Measurements from ENCODE around the gene DKKL1.
"Not testable (repeated sequence)": the region's sequence is repeated elsewhere in the genome, so short reads cannot be mapped to it uniquely, and the experiment has no call there.

DKKL1 gene

GRCh38 chr19:49326165-49326704, 37.4 kb upstream of the DKKL1 start:
- peaks cover 54% of the 10 kb centered on the region for H3K36me3 Mint-ChIP-seq (ENCODE audit: low read depth)
- H3K4me3 Mint-ChIP-seq = no peak overlapping the region

GRCh38 chr19:49327878-49328544, 35.7 kb upstream of the DKKL1 start:
- no peak overlapping the region for H3K27ac Mint-ChIP-seq
- H3K9me3 Mint-ChIP-seq = peaks cover 5% of the 10 kb centered on the region
- H3K4me1 Mint-ChIP-seq = no peaks in the 10 kb centered on the region
- H3K36me3 Mint-ChIP-seq (ENCODE audit: low read depth) = peaks cover 42% of the 10 kb centered on the region
- TF ChIP-seq CTCF (IDR thresholded peaks at IDR 0.05; ENCODE audit: unreplicated experiment in 3 of 3) = peak; percentile 18 to 45 (median 22)
- no peak overlapping the region for H3K4me3 Mint-ChIP-seq
- H3K27me3 Mint-ChIP-seq (ENCODE audit: low read depth) = no peaks in the 10 kb centered on the region

More at GRCh38 chr19:49326165-49326704, 37.4 kb upstream of the DKKL1 start:
- Mint-ChIP-seq H3K27ac (no peak overlapping the region), H3K27me3 (ENCODE audit: low read depth) (no peaks in the 10 kb centered on the region), H3K4me1 (no peaks in the 10 kb centered on the region), H3K9me3 (peaks cover 12% of the 10 kb centered on the region)
- TF ChIP-seq CTCF (IDR thresholded peaks at IDR 0.05; ENCODE audit: unreplicated experiment in 3 of 3) = no peak

GRCh38 chr19:49328741-49329140, 34.9 kb upstream of the DKKL1 start:
- no peaks in the 10 kb centered on the region for H3K27me3 Mint-ChIP-seq (ENCODE audit: low read depth)
- H3K4me1 Mint-ChIP-seq = no peaks in the 10 kb centered on the region
- TF ChIP-seq CTCF (IDR thresholded peaks at IDR 0.05; ENCODE audit: unreplicated experiment in 3 of 3) = no peak
- no peaks in the 10 kb centered on the region for H3K9me3 Mint-ChIP-seq
- H3K27ac Mint-ChIP-seq = no peak overlapping the region
- H3K36me3 Mint-ChIP-seq (ENCODE audit: low read depth) = peaks cover 35% of the 10 kb centered on the region
- no peak overlapping the region for H3K4me3 Mint-ChIP-seq

GRCh38 chr19:49331187-49331586, 32.5 kb upstream of the DKKL1 start:
- H3K27me3 Mint-ChIP-seq (ENCODE audit: low read depth); H3K4me1 Mint-ChIP-seq; H3K4me3 Mint-ChIP-seq; H3K9me3 Mint-ChIP-seq: not testable (repeated sequence)
- Mint-ChIP-seq H3K27ac (peak overlapping the region in 2 of 3 experiments; percentile 62 to 69), H3K36me3 (ENCODE audit: low read depth) (peaks cover 28% of the 10 kb centered on the region)

- no peak for TF ChIP-seq CTCF (IDR thresholded peaks at IDR 0.05; ENCODE audit: unreplicated experiment in 3 of 3)
- H3K4me1 Mint-ChIP-seq = no peaks in the 10 kb centered on the region
- H3K27me3 Mint-ChIP-seq (ENCODE audit: low read depth) = peaks cover 3% of the 10 kb centered on the region
- no peaks in the 10 kb centered on the region for H3K9me3 Mint-ChIP-seq
- peak overlapping the region in 2 of 3 experiments; percentile 62 to 69 for H3K27ac Mint-ChIP-seq
- H3K4me3 Mint-ChIP-seq = no peak overlapping the region
- H3K36me3 Mint-ChIP-seq (ENCODE audit: low read depth) = peaks cover 26% of the 10 kb centered on the region
Observed at GRCh38 chr19:49331616-49332055, 32.0 kb upstream of the DKKL1 start.

GRCh38 chr19:49332691-49333417, 30.8 kb upstream of the DKKL1 start:
- H3K36me3 Mint-ChIP-seq (ENCODE audit: low read depth) = peaks cover 20% of the 10 kb centered on the region
- H3K27me3 Mint-ChIP-seq (ENCODE audit: low read depth); H3K4me3 Mint-ChIP-seq; H3K4me1 Mint-ChIP-seq; H3K9me3 Mint-ChIP-seq; H3K27ac Mint-ChIP-seq: not testable (repeated sequence)

Data from nephron (organoid).